ENCODE measurements around the gene TREX2. TPM values are rescaled to one million over a fixed set of nuclear protein-coding genes. Genes with fewer than 3 reads are reported as not detected.

The TREX2 gene
- total RNA-seq, 1 donor from 2014 or later: 2.1 TPM

- DNase-seq (ENCODE audit: low spot score): no peak
These were observed 10.0 kb downstream of the TREX2 start for GRCh38 chrX:153435845-153436244.

GRCh38 chrX:153434801-153435200 lies 11.1 kb downstream of the TREX2 start:
- DNase-seq (ENCODE audit: low spot score): no peak

- no peak for DNase-seq (ENCODE audit: low spot score)
These were observed 12.0 kb downstream of the TREX2 start for GRCh38 chrX:153433781-153434285.

- DNase-seq (ENCODE audit: low spot score): no peak
These were observed 12.6 kb downstream of the TREX2 start for GRCh38 chrX:153433161-153433680.

- DNase-seq (ENCODE audit: low spot score): no peak
These were observed 15.1 kb downstream of the TREX2 start for GRCh38 chrX:153430796-153431195.

GRCh38 chrX:153426204-153426603 lies 19.7 kb downstream of the TREX2 start:
- no peak for DNase-seq (ENCODE audit: low spot score)

GRCh38 chrX:153423652-153424051 lies 22.2 kb downstream of the TREX2 start:
- DNase-seq (ENCODE audit: low spot score): no peak

- DNase-seq (ENCODE audit: low spot score): no peak
These were observed 24.0 kb downstream of the TREX2 start for GRCh38 chrX:153421856-153422255.

GRCh38 chrX:153420851-153421599 lies 24.8 kb downstream of the TREX2 start:
- DNase-seq (ENCODE audit: low spot score): no peak

GRCh38 chrX:153417637-153418036 lies 28.2 kb downstream of the TREX2 start:
- DNase-seq (ENCODE audit: low spot score): no peak

GRCh38 chrX:153416781-153417450 lies 28.9 kb downstream of the TREX2 start:
- DNase-seq (ENCODE audit: low spot score): no peak

- no peak for DNase-seq (ENCODE audit: low spot score)
These were observed 30.9 kb downstream of the TREX2 start for GRCh38 chrX:153414856-153415510.

GRCh38 chrX:153413731-153414130 lies 32.1 kb downstream of the TREX2 start:
- DNase-seq (ENCODE audit: low spot score): no peak

GRCh38 chrX:153412746-153413720 lies 32.8 kb downstream of the TREX2 start:
- DNase-seq (ENCODE audit: low spot score): no peak

GRCh38 chrX:153411988-153412574 lies 33.8 kb downstream of the TREX2 start:
- DNase-seq (ENCODE audit: low spot score): no peak

- DNase-seq (ENCODE audit: low spot score): no peak
These were observed 34.4 kb downstream of the TREX2 start, which contains the start of gene ZFP92 for GRCh38 chrX:153411255-153411987. TSS of gene ZFP92 (plus strand) at chrX:153411472. CDS start at chrX:153418323, 6,851 bp downstream.

GRCh38 chrX:153410888-153411254 lies 35.0 kb downstream of the TREX2 start:
- no peak for DNase-seq (ENCODE audit: low spot score)

- DNase-seq (ENCODE audit: low spot score): no peak
These were observed 35.5 kb downstream of the TREX2 start for GRCh38 chrX:153410373-153410772.

- DNase-seq (ENCODE audit: low spot score): no peak
These were observed 36.3 kb downstream of the TREX2 start for GRCh38 chrX:153409414-153410101.
